Stimulated activated CD4-positive, alpha-beta T cell treated with anti-CD3 and anti-CD28 coated beads, Interleukin-12 subunit alpha, Interleukin-12 subunit beta, amount 100 ng/mL, for 48 hours (primary cell): ENCODE measurements around the gene FAM107B.
A peak's percentile ranks its signal among the peaks of the same experiment; 100 is the strongest.
"Not testable (repeated sequence)": the region's sequence is repeated elsewhere in the genome, so short reads cannot be mapped to it uniquely, and the experiment has no call there.

Experiments
- DNase-seq, 3 donors: peaks; one replicate each; pipeline ENCODE4 v3.0.0-alpha.2; 2020; ENCODE audit warnings: low read depth in 2 of 3, low spot score in 1 of 3

Gene FAM107B

DNA sequence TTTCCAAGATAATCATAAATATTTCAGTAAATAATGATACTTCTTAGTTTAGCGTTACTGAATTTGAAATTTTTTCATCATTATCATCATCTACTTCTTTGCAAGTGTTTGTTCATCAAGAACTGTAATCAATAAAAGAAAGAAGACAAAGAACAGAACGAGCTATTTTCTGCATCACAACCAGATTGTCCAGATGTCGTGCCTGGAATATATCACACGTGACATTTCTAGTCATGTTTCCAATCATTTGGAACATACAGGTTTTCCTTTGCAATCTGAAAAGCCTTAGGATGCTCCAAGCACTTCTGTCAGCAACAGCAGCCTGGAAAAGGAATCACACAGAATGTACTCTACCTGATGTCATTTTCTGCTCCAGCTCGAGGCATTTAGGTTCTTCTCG, 107.4 kb downstream of the FAM107B start:
- no peak for DNase-seq

DNA sequence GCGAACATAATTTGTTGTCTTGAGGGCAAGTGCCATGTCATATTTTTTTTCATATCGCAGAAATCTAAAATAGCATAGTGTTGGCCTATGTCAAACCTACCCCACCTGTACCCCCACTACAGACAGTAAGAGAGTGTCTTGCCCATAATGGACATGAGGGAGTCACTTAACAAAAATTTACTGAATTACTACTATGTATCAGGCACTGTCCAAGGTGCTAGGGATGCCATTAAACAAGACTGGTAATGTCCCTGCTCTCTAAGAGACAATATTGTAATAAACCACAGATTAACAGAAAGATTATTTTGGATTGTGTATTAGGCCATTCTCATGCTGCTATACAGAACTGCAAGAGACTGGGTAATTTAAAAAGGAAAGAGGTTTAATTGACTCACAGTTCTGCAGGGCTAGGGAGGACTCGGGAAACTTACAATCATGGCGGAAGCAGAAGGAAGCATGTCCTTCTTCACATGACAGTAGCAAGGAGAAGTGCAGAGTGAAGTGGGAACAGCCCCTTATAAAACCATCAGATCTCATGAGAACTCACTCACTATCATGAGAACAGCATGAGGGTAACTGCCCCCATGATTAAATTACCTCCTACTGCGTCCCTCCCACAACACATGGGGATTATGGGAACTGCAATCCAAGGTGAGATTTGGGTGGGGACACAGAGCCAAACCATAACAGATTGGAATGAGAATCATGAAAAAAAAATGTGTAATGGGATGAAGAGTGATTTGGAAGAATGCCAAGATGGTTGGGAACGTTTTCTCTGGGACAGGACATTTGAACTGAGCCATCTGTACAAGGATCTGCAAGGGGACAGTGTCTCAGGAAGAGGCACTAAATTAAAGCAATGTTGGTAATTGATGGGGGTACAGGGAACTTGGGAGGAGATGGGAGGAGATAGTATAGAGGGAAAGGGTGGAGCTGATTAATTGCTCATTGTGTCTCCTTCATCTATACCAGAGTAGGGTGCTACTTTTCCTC, 108.5 kb downstream of the FAM107B start:
- DNase-seq: no peak

DNA sequence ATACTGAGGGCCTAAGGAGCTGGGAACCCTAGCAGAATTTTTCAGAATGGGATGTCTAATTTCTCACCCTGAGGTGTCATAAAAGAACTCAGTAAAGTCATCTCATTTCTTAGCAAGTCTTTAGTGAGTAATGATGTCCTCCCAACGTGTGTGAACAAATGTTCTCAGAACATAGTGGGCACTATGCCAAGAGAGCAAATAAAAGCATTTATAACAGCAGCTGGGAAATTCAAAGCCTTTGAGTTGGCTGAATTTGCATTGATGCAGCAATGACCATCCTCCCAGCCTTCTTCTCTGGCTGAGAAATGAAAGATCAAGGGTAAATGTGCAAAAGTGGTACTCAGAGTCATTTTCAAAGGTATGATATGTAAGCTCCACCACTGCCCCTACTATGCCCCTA, 109.4 kb downstream of the FAM107B start:
- DNase-seq: peak in 1 of 3 donors; percentile 47

DNA sequence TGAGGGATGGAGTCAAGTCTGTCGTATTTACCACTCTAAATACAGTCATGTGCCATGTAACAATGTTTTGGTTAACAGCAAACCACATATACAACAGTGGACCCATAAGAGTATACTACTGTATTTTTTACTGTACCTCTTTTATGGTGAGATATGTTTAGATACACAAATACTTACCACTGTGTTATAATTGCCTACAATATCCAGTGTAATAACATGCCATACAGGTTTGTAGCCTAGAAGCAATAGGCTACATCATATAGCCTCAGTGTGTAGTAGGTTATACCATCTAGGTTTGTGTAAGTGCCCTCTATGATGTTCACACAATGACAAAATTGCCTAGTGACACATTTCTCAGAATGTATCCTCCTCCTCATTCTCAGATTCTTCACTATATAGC, 110.4 kb downstream of the FAM107B start:
- no peak for DNase-seq

DNA sequence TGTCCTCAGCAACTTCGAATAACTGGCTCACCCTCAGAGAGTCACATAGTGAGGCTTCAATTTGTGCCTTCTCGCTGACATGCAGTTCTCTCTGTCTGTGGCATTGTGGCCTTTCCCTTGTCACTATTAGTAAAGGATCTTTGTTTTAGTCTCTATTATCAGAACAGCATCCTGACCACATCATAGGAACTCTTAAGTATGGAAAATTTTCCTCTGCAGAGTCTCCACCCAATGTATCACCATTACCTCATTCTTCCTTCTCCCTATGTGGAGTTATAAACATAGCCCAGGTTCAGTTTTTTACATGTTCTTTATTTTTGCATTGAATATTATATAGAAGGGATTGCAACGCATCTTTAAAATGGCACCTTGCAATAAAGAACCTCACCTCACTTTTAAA, 112.9 kb downstream of the FAM107B start:
- DNase-seq: no peak

DNA sequence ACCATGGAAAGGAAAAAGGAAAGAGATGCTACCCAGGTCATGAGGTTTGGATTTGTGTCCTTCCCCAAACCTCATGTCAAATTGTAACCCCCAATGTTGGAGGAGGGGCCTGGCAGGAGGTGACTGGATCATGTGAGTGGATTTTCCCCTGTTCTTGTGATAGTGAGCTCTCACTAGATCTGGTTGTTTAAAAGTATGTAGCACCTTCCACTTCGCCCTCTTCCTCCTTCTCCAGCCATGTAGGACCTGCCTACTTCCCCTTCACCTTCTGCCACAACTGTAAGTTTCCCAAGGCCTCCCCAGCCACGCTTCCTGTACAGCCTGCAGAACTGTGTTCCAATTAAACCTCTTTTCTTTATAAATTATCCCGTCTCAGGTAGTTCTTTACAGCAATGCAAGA, 113.9 kb downstream of the FAM107B start:
- no peak for DNase-seq

DNA sequence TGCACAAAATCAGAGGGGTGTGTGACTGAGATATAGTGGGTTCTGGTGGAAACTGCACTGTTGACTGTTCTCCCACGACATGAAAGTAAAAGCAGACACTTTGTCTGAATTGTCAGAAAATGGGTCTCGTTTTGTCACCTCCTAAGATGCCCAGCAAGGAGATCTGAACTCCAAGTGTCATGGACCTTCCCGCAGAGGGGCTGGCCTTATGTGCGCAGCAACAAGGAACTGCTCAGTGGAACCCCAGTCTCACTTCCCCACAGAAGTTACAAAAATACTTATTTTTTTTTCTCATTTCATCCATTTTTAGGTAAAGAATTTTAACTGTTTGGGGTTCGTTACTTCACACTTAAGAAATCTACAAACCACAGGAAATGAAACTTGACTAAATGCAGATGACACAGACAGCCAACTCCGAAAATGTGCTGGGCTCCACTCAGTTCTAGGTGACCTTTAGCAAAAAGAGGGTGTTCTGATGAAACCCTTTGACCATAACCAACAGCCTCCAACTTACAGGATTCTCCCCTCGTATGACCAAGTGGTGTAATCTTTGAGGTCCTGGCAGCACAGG, 115.0 kb downstream of the FAM107B start:
- DNase-seq: peak; percentile 39 to 44 (median 43)

DNA sequence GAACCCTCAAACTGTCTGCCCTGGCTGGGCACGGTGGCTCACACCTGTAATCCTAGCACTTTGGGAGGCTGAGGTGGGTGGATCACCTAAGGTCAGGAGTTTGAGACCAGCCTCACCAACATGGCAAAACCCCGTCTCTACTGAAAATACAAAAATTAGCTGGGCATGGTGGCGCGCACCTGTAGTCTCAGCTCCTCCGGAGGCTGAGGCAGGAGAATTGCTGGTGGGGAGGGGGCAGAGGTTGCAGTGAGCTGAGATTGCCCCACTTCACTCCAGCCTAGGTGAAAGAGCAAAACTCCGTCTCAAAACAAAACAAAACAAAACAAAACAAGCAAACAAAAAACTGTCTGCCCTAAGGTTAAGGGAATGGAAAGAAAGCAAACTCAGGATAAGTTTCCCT, 115.6 kb downstream of the FAM107B start:
- not testable (repeated sequence) for DNase-seq

DNA sequence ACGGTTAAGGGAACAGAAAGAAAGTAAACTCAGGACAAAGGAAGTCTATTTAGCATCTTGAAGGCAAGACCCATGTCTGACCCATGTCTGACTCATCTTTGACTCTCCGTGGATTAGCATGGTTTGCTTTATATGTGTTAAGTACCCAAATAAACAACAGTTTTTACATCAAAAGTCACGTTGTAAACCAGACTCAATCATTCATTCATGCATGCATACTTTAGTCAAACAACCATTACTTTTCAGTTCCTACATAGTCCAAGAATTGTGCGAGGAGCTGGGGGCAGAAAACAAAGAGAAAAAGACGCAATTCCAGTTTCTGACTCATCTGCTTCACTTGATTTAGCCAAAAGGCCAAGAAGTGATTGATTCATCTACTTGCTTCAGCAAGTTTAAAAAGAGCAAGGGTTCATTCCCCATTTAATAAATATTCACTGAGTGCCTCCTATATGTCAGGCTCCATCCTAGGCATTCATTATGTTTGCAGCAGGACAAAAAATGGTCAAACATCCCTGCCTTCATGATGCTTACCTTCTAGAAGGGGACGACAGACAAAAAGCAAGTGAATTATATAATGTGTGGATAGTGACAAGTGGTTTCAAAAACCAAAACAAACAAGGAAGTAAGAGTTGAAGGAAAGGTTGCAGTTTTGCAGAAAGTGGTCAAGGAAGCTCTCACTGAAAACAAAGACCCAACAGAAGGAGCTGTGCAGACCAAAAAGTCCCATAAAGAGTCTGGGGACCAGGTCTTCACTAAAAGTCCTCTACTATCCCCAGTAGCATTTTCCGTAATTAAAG, 116.2 kb downstream of the FAM107B start:
- no peak for DNase-seq

DNA sequence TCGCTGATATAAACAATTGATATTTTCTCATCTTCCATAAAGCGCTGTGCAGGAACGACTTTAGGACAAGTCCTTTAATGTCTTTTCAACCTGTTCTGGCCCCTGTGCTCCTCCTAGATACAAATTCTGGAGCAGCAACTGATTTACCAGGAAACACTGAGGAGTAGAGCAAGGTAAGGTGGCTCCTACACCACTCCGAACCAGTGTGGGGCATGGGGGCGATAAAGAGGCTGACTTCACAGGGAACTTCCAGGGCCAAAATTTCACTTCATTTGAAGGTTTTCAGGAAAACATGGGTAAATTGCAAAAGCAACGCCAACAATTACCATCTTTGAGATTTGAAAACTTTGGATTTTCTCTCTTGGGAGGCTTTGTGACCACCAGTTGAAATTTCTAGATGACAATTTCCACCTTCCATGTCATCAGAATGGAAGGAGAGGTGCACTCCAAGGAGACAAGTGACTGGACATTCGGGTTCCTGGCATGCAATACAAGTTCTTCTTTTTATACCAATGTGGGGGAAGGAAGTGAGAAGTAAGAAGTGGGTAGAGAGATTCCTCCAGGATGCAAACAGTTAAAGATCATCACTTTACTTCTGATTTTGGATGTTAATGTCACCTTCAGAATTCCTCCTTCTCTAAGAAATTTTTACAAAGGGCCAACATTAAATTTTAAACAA, 118.5 kb downstream of the FAM107B start:
- no peak for DNase-seq

DNA sequence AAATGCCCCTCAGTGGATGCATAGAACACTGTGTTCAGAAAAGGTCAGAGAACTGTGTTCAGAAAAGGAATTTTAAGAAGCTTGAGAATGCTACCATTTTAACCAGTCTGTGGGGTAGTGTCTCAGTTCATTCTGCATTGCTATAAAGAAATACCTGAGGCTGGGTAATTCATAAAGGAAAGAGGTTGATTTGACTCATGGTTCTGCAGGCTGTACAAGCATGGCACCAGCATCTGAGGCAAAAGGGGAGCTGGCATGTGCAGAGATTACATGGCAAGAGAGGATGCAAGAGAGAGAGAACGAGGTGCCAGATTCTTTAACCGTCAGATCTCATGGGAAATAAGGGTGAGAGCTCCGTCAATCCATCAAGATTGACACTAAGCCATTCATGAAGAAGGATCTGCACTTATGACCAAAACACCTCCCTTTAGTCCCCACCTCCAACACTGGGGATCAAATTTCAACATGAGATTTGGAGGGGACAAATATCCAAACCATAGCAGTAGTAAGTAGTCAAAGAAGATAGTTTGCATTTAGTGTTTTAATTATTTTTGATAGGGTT, 119.8 kb downstream of the FAM107B start:
- no peak for DNase-seq

DNA sequence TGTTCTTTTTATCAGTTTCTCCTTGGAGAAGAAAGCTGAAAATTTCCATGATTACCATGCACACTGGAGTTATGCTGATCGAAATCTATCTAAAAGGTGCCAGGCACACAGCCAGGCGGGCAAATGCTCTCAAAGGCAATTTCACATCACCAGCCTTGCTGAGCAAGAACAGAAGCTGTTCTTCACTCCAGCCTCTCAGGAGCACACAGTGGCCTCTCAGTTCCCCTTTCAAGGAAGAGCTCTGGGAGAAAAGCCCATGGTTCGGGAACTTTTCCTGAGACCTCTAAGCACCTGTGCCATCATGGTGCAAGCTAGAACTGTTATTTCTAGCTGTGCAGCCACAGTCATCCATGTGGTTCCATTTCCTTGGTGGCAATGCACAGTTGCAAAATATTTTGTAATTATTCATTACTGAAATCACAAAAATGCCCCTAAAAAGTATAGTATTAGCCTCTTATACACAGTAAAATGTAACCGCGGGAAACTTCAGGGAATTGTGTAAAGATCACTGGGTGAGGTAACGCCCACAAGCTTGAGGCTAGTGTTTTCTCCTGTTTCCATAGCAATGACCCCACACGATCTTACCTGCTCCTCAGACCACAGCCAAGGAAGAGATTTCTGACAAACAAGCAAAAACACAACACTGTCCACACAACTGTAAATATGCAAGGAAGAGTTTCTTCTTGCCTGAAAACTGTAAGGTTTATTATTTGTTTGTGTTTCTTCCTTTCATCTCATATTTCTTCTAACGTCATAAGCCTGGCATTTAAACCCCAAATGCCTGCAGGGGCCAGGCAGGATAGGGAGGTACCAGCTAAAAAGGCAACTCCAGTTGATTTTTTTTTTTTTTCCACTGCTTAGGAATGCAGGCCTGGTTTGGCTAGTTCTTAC, 121.2 kb downstream of the FAM107B start:
- DNase-seq: no peak

DNA sequence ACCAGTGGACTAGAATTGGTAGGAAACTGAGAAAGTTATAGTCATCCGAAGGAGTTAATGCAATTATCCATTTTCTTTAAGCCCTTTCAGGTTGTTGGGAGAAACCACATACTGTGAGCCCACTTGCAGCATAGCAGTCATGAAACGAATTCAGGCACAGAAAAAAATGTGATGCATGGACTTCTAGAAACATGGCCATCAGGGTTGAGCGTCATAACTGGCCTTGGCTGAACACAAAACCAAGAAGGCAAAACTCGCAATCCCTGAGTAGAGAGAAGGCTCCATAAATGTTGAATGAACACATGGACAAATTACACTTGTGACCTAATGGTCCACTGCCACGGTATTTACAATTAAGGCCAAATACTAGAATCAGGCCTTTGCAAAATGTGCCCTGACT, 121.9 kb downstream of the FAM107B start:
- DNase-seq: no peak

DNA sequence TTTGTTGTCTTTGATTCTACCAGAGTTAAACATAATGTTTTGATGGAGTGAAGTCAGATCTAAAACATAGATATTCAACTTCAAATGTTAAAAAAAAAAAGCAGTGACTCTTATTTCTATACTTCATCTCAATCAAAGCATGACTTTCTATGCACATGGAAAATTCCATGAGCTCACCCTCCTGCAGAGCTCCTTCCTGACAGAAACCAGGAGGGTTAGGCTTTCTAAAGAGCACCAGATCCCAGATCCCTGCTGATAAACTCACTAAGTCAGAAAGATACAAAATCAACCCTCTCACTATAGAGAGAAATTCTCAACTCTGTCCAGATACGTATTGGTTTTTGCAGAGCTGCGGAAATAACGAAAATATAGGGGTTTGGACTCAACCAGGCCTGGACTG, 122.6 kb downstream of the FAM107B start:
- no peak for DNase-seq

DNA sequence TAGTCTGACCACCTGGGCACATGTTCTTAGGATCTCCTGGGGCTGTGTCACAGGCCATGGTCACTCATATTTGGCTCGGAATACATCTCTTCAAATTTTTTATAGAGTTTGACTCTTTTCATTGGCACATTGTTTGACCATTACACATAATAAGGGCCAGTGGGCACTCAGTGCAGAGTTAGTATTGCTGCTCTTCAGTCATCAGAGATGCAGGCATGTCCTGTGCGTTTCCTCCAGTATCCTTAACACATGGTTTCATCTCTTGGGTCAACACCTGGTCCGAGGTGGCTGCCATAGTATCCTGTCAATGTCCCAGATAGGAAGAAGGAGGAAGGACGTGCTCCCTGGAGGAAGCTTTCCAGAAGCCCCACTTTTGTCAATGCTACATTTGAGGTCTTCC, 125.0 kb downstream of the FAM107B start:
- DNase-seq: no peak

DNA sequence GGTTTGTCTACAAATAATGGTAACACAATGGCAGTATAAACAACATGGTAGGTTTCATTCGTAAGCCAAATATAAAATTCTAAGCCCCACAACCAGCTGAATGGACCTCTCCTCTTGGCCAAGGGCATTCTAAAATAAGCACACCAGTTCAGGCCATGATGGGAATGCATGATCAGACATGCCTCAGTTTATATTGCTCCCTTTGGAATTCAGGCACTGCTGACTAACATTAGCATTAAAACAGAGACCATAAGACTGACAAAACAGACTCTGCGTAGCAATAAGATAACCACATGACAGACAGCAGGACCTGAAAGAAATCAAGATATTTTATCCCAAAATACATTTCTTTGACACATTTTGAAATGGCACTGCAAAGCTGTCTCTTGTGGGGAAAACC, 125.8 kb downstream of the FAM107B start:
- no peak for DNase-seq

DNA sequence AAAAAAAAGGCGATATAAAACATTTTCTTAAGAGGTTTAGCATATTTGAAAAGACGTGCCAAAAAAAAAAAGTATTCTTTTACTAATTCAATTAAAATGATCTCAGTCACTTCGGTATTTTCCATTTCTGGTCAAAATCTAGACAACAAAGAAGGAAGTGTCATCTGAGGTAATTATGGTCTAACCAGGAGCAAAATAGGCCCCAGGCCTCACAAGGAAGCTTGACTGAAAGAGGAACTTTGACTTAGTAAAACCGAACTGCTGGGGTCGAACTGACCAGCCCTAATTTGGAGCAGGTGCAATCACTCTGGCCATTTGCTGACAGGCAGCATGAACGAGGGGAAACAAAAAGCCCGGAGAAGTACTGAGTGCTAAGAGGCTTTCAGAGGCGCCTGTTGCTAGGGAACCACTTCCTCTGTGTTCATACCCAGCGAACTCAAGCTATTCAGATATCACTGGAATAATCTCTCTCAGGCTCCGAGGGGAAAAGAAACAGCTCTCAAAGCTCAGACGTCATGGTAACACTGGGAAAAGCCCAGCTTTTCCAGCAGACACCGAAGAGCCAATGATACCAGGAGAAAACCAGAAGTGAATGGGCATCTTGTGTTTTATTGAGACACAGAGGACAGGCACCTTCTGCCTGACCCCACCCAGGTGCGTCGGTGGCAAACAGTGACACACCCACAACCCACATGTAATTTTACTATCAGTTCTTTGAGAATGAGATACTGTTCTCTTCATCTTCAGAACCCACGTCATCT, 126.5 kb downstream of the FAM107B start:
- DNase-seq: peak; percentile 39 to 51 (median 43)

DNA sequence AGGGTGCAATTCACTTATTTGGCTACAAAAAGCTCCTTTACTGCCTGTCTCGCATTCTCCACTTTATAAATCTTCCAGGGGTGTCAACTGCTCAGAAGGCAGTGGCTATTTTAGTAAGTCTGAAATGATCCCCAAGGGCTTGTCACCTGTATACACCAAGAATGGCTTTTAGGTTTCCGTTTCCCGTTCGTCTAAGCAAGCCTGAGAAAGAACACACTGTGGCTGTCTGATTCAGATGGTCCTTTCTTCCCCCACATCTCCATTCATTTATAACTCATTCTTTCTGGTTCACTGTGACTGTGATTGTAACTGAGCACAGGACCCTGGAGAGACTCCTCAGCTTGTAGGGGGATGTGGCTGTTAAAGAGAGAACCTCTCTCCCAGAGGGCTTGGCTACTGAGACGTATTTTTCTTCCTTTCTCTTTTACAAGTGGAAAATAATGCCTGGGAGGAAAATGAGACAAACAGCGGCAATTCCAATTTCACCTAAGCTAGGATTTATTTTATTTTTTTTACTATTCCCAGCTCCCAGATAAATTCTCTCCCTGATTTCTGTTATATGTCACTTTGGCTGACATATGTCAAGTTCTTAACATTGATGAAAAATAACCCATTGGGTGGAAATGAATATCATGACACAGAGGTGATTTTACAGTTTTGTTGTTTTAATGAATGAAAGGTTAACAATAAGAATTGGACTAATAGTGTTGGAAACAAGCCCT, 129.3 kb downstream of the FAM107B start:
- DNase-seq: peak in 1 of 3 donors; percentile 47
